Stomach (tissue), 4 donors: ENCODE results near the gene GPR82.

Experiments used
- POLR2A ChIP-seq, 4 donors: fragments of 450-650 bp; IDR thresholded peaks; one replicate each; pipeline ENCODE4 v1.6.1; 2016; ENCODE audit warnings: antibody characterized with exemption in 4 of 4, control low read depth in 2 of 4, mild to moderate bottlenecking in 1 of 4, moderate library complexity in 1 of 4
- TF ChIP-seq, protein P1 (sequence below), 7 experiments: fragments of 450-650 bp in 4 of 7; fragments of 200-600 bp in 3 of 7; sonication (generic) in 3 of 7; IDR thresholded peaks; one replicate each; pipeline ENCODE4 v1.5.1; 2016 to 2019; ENCODE audit warnings: antibody characterized with exemption in 7 of 7, control low read depth in 2 of 7, mild to moderate bottlenecking in 1 of 7

DNA sequence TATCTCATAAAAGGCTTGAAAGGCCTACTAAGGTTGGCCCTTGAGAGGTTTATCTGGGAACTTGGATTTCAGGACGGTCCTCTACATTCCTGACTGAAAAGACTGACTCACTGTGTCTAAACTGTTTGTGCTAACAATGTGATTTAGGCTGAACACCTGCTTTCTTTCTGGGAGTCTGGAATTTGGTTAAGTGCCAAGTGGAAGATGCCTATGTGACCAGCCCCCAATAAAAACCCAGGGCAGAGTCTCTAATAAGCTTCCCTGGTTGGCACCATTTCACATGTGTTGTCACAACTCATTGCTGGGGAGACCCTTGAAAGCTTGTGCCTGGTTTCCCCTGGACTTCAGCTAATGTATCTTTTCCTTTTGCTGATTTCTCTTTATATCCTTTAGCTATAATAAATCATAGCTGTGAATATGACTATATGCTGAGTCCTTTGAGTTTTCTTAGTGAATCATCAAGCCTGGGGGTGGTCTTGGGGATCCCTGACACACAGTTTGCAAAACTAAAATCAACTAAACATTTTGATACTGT lies 55.1 kb downstream of the GPR82 start:
- TF ChIP-seq, protein P1, sequence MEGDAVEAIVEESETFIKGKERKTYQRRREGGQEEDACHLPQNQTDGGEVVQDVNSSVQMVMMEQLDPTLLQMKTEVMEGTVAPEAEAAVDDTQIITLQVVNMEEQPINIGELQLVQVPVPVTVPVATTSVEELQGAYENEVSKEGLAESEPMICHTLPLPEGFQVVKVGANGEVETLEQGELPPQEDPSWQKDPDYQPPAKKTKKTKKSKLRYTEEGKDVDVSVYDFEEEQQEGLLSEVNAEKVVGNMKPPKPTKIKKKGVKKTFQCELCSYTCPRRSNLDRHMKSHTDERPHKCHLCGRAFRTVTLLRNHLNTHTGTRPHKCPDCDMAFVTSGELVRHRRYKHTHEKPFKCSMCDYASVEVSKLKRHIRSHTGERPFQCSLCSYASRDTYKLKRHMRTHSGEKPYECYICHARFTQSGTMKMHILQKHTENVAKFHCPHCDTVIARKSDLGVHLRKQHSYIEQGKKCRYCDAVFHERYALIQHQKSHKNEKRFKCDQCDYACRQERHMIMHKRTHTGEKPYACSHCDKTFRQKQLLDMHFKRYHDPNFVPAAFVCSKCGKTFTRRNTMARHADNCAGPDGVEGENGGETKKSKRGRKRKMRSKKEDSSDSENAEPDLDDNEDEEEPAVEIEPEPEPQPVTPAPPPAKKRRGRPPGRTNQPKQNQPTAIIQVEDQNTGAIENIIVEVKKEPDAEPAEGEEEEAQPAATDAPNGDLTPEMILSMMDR (IDR thresholded peaks at IDR 0.05) = no peak
- no peak for TF ChIP-seq POLR2A (IDR thresholded peaks at IDR 0.05)
